Thyroid gland (tissue), 4 donors: ENCODE measurements around the gene LHPP. TPM values are rescaled to one million over a fixed set of nuclear protein-coding genes. Genes with fewer than 3 reads are reported as not detected.

Experiments used
- DNase-seq, 2 donors: peaks; one replicate each; pipeline ENCODE4 v3.0.0-alpha.2; 2019
- H3K27ac ChIP-seq, 3 donors: fragments of 200-600 bp; sonication (generic); 1 replicate in 2 of 3; 2 replicates in 1 of 3; pipeline ENCODE4 v1.5.1; 2016 to 2019; ENCODE audit warnings: mild to moderate bottlenecking in 1 of 3, moderate library complexity in 1 of 3
- H3K27me3 ChIP-seq: fragments of 200-600 bp; sonication (generic); one replicate; pipeline ENCODE4 v1.5.1; 2019
- H3K36me3 ChIP-seq, 2 donors: fragments of 200-600 bp; sonication (generic); one replicate each; pipeline ENCODE4 v1.5.1; 2016 to 2019
- H3K4me1 ChIP-seq, 2 donors: fragments of 200-600 bp; sonication (generic); one replicate each; pipeline ENCODE4 v1.5.1; 2017 to 2019
- H3K4me3 ChIP-seq, 3 donors: fragments of 200-600 bp; sonication (generic); replicated peaks in 1 of 3; 1 replicate in 2 of 3; 2 replicates in 1 of 3; pipeline ENCODE4 v1.5.1; 2016; ENCODE audit warnings: mild to moderate bottlenecking in 1 of 3
- H3K9me3 ChIP-seq: fragments of 200-600 bp; sonication (generic); one replicate; pipeline ENCODE4 v1.5.1; 2017
- POLR2A ChIP-seq, 2 donors: fragments of 450-650 bp; IDR thresholded peaks; one replicate each; pipeline ENCODE4 v1.6.1; 2017; ENCODE audit warnings: antibody characterized with exemption in 2 of 2, mild to moderate bottlenecking in 2 of 2, moderate library complexity in 1 of 2
- WGBS, 2 donors: methylation state at CpG; one replicate each; pipeline ENCODE4 v1.1.5; 2017; 5-methylcytosine and 5-hydroxymethylcytosine counted together
- intact Hi-C: fragments of 100-400 bp; cut with DNase I; formaldehyde crosslinking; loops from one replicate; pipeline ENCODE4 v1.15.1; 2023
- total RNA-seq, 4 donors: library from RNA; depleted of rRNA; stranded (reverse); fragments of >200 nt; gene quantifications; one replicate each; pipeline ENCODE4 v1.2.3, GENCODE V29; 2016
- TF ChIP-seq, protein P1 (sequence below), 6 experiments: fragments of 200-600 bp in 3 of 6; fragments of 450-650 bp in 3 of 6; sonication (generic) in 3 of 6; IDR thresholded peaks; one replicate each; pipeline ENCODE4 v1.5.1; 2016 to 2019; ENCODE audit warnings: antibody characterized with exemption in 6 of 6, mild to moderate bottlenecking in 2 of 6, inconsistent platforms in 1 of 6, moderate library complexity in 1 of 6

Gene LHPP
- total RNA-seq, 4 donors from 2014 or later = 8.3 to 69.9 (median 48.3) TPM

DNA sequence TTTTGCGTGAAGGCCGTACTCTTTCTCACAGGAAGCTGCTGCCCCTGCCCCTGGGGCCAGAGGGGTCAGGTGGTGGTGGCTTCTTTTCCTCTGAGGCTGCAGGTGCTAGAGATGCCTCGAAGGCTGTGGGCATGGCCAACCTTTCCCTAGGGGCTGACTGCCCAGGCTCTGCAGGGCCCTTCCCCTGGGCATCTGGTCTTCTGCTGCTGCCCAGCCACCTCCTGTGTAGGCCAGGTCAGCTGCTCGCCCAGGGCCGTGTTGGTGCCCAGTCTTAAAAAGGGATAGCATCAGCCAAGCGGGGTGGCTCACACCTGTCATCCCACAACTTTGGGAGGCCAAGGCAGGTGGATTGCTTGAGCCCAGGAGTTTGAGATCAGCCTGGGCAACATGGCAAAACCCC lies 168.2 kb downstream of the LHPP start:
- H3K27me3 ChIP-seq = no peaks in the 10 kb centered on the region
- no peak for DNase-seq
- 77 to 85% methylated on average over 5 to 6 of the region's 6 CpGs for whole genome bisulfite sequencing, 2 donors
- H3K4me1 ChIP-seq = peaks cover 77 to 83% of the 10 kb centered on the region in 2 donors
- peak overlapping the region; percentile 88 to 98 (median 93) for H3K27ac ChIP-seq
- H3K4me3 ChIP-seq = no peak overlapping the region
- H3K9me3 ChIP-seq = no peaks in the 10 kb centered on the region
- intact Hi-C loops = loop anchor here (5.0 to 10.0 kb wide), 2 partner anchors 65 to 112 kb away; partner anchors contain the start of gene FAM53B
- H3K36me3 ChIP-seq = no peaks in the 10 kb centered on the region
- TF ChIP-seq, protein P1, sequence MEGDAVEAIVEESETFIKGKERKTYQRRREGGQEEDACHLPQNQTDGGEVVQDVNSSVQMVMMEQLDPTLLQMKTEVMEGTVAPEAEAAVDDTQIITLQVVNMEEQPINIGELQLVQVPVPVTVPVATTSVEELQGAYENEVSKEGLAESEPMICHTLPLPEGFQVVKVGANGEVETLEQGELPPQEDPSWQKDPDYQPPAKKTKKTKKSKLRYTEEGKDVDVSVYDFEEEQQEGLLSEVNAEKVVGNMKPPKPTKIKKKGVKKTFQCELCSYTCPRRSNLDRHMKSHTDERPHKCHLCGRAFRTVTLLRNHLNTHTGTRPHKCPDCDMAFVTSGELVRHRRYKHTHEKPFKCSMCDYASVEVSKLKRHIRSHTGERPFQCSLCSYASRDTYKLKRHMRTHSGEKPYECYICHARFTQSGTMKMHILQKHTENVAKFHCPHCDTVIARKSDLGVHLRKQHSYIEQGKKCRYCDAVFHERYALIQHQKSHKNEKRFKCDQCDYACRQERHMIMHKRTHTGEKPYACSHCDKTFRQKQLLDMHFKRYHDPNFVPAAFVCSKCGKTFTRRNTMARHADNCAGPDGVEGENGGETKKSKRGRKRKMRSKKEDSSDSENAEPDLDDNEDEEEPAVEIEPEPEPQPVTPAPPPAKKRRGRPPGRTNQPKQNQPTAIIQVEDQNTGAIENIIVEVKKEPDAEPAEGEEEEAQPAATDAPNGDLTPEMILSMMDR (IDR thresholded peaks at IDR 0.05) = no peak
- TF ChIP-seq POLR2A (IDR thresholded peaks at IDR 0.05) = no peak

DNA sequence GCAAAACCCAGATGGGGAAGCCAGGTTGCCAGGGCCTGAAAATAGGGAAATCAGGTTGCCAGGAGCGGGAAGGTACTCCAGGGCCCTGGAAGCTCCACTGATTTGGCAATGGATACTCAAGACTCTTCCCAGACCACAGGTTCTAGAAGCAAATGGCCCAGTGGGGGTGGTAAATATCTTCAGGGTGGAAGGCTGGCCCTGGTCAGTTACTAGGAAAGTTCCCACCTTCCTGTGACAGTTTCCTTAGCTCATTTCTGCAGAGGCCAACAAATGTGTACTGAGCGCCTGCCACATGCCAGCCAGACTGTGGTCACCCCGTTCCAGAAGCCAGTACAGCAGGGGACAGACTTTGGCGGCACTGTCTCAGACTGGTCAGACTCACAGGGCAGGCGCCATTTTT lies 168.9 kb downstream of the LHPP start:
- no peaks in the 10 kb centered on the region for H3K36me3 ChIP-seq
- H3K27me3 ChIP-seq = no peaks in the 10 kb centered on the region
- H3K4me3 ChIP-seq = no peak overlapping the region
- no peaks in the 10 kb centered on the region for H3K9me3 ChIP-seq
- intact Hi-C loops = no loop called here
- no peak for TF ChIP-seq POLR2A (IDR thresholded peaks at IDR 0.05)
- TF ChIP-seq, protein P1 (IDR thresholded peaks at IDR 0.05) = no peak
- peak overlapping the region; percentile 88 to 98 (median 93) for H3K27ac ChIP-seq
- peak in 1 of 2 donors; percentile 38 for DNase-seq
- 88 to 97% methylated on average over 5 of the region's 5 CpGs for WGBS, 2 donors
- peaks cover 70 to 76% of the 10 kb centered on the region in 2 donors for H3K4me1 ChIP-seq

DNA sequence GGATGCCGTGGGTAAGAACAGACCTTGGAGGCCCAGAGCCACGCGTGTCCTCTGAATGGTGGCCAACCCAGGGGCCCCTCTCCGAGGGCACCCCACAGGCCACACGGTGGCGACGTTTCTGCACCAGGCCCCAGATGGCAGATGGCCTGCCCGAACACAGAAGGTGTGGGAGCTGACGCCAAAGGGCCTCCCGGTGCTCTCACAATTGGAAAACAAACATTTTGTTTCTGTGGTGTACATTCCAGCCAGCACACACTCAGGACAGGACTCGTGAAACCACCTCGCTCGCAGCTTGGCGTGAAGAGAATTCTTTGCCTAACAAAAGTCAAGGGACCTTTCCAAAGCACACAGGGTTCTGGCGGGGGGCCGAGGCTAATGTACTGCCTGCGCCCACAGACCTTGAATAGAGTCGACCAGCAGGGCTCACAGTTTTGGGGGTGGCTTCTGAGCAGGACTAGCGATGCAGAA lies 170.5 kb downstream of the LHPP start:
- 23 to 26% methylated on average over 15 to 19 of the region's 19 CpGs for WGBS, 2 donors
- Histone ChIP-seq H3K27ac (peak overlapping the region; percentile 88 to 98 (median 93)), H3K4me3 (no peak overlapping the region), H3K27me3 (no peaks in the 10 kb centered on the region), H3K4me1 (peaks cover 57 to 60% of the 10 kb centered on the region in 2 donors), H3K9me3 (no peaks in the 10 kb centered on the region), H3K36me3 (no peaks in the 10 kb centered on the region)
- peak; percentile 96 for DNase-seq
- intact Hi-C loops = no loop called here
- peak in 1 of 2 donors; percentile 49 for TF ChIP-seq POLR2A (IDR thresholded peaks at IDR 0.05)
- TF ChIP-seq, protein P1 (IDR thresholded peaks at IDR 0.05) = peak in 5 of 6 experiments; percentile 32 to 85 (median 62)

DNA sequence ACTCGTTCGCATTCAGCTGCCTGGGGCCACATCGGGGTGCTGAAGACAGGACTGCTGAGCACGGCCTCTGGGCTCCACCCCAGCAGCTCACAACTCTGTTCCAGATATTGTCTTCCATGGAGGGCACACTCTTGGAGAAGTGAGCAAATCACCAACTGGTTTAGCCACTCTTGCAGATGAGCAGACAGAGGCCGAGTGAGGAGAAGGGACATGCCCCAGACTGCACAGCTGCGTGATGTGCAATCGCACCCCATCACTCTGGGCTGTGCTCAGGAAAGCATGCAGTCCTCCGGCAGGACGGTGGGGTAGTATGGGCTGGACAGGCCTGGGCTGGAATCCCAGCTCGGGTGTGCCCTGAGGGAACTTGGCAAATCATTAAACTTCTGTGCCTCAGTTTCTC lies 170.9 kb downstream of the LHPP start:
- Histone ChIP-seq H3K4me1 (peaks cover 52 to 56% of the 10 kb centered on the region in 2 donors), H3K9me3 (no peaks in the 10 kb centered on the region), H3K36me3 (no peaks in the 10 kb centered on the region), H3K4me3 (no peak overlapping the region), H3K27ac (peak overlapping the region; percentile 88 to 98 (median 93)), H3K27me3 (no peaks in the 10 kb centered on the region)
- DNase-seq = peak; percentile 50 to 57
- 40 to 41% methylated on average over 5 to 10 of the region's 10 CpGs for WGBS, 2 donors
- TF ChIP-seq, protein P1 (IDR thresholded peaks at IDR 0.05) = no peak
- no peak for TF ChIP-seq POLR2A (IDR thresholded peaks at IDR 0.05)
- intact Hi-C loops = no loop called here

- H3K4me1 ChIP-seq = peaks cover 49 to 50% of the 10 kb centered on the region in 2 donors
- WGBS, 2 donors = 84 to 85% methylated on average over 16 to 17 of the region's 19 CpGs
- no peaks in the 10 kb centered on the region for H3K9me3 ChIP-seq
- intact Hi-C loops = no loop called here
- no peaks in the 10 kb centered on the region for H3K36me3 ChIP-seq
- H3K4me3 ChIP-seq = no peak overlapping the region
- peak overlapping the region in 1 of 3 donors; percentile 86 for H3K27ac ChIP-seq
- TF ChIP-seq POLR2A (IDR thresholded peaks at IDR 0.05) = no peak
- TF ChIP-seq, protein P1 (IDR thresholded peaks at IDR 0.05) = no peak
- no peak for DNase-seq
- H3K27me3 ChIP-seq = no peaks in the 10 kb centered on the region
Measured at GRCh38 chr10:124636271-124636995, 174.8 kb downstream of the LHPP start.
